SU-DHL-6 (cell line): Measurements from ENCODE around the gene ANO10.

Experiments
- CTCF ChIP-seq: fragments of 200-600 bp; sonication (generic); IDR thresholded peaks from one replicate; pipeline ENCODE4 v1.5.1; 2017; ENCODE audit warnings: antibody characterized with exemption, mild to moderate bottlenecking, low read length, moderate library complexity; ENCODE audit not compliant: insufficient read depth, poor library complexity, severe bottlenecking
- EZH2phosphoT487 ChIP-seq: fragments of 200-600 bp; sonication (generic), shearing (Covaris generic); conservative IDR thresholded peaks from 2 replicates; pipeline ENCODE4 v1.6.1; 2018; ENCODE audit warnings: mild to moderate bottlenecking, antibody characterized with exemption, low read length, moderate library complexity, mixed read lengths

DNA sequence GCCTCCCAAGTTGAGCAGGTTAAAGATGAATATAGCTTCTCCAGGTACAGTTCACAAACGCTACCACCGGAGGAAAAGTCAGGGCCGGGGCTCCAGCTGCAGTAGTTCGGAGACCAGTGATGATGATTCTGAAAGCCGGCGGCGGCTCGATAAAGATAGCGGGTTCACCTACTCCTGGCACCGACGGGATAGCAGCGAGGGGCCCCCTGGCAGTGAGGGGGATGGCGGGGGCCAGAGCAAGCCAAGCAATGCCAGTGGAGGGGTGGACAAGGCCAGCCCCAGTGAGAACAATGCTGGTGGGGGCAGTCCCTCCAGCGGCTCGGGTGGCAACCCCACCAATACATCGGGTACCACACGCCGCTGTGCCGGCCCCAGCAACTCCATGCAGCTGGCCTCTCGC is 274.0 kb downstream of the ANO10 start:
- TF ChIP-seq CTCF (no peak), EZH2phosphoT487 (no peak)
